BJ (cell line): ENCODE results near the gene SOX30. TPM values are rescaled to one million over a fixed set of nuclear protein-coding genes. Genes with fewer than 3 reads are reported as not detected.

Source experiments
- polyA plus RNA-seq: library from polyadenylated mRNA; depleted of rRNA; stranded (reverse); fragments of >200 nt; gene quantifications from 2 replicates; pipeline ENCODE4 v1.2.3, GENCODE V29; 2011; rRNA removed
- small RNA-seq: library from RNA; depleted of rRNA; stranded (forward); fragments of <200 nt; gene quantifications from one replicate; pipeline ENCODE3, GENCODE V24; 2012; ENCODE audit warnings: low replicate concordance, low read depth; ENCODE audit not compliant: insufficient read length

SOX30 gene
- polyA plus RNA-seq, 1 experiment: 0.07 TPM

Small RNA genes within 50 kb of the gene (small RNA-seq; reads per million reads assigned to genes)
- not detected for gene RNU6-390P

Other genes with a start within 250 kb of the SOX30 start
- 2.2 and 4.4 TPM in 2 replicates for gene NIPAL4, start 192.2 kb downstream of the SOX30 start, polyA plus RNA-seq
- gene ADAM19, start 76.7 kb downstream of the SOX30 start, polyA plus RNA-seq: 57.5 and 68.3 TPM in 2 replicates
- not detected in 2 replicates for gene C5orf52, start 19.1 kb upstream of the SOX30 start, polyA plus RNA-seq
- gene THG1L, start 79.0 kb upstream of the SOX30 start, polyA plus RNA-seq: 22.7 and 29.5 TPM in 2 replicates
- gene LSM11, start 91.3 kb upstream of the SOX30 start, polyA plus RNA-seq: 2.4 and 3.2 TPM in 2 replicates
- 93.2 and 164 TPM in 2 replicates for gene CLINT1, start 206.7 kb upstream of the SOX30 start, polyA plus RNA-seq